Suprapubic skin (tissue), 4 donors: Measurements from ENCODE around the gene MRPL19. TPM values are rescaled to one million over a fixed set of nuclear protein-coding genes. Genes with fewer than 3 reads are reported as not detected.

Experiments used
- DNase-seq, 2 donors: peaks; one replicate each; pipeline ENCODE4 v3.0.0-alpha.2; 2019; ENCODE audit warnings: low spot score in 2 of 2
- H3K27ac ChIP-seq: fragments of 200-600 bp; sonication (generic); one replicate; pipeline ENCODE4 v1.5.1; 2019
- H3K27me3 ChIP-seq: fragments of 200-600 bp; sonication (generic); one replicate; pipeline ENCODE4 v1.5.1; 2019
- H3K36me3 ChIP-seq: fragments of 200-600 bp; sonication (generic); one replicate; pipeline ENCODE4 v1.5.1; 2019
- H3K4me1 ChIP-seq: fragments of 200-600 bp; sonication (generic); one replicate; pipeline ENCODE4 v1.5.1; 2019
- H3K4me3 ChIP-seq: fragments of 200-600 bp; sonication (generic); one replicate; pipeline ENCODE4 v1.5.1; 2019; ENCODE audit warnings: mild to moderate bottlenecking
- H3K9me3 ChIP-seq: fragments of 200-600 bp; sonication (generic); one replicate; pipeline ENCODE4 v1.5.1; 2019
- CTCF ChIP-seq, 2 donors: fragments of 200-600 bp in 1 of 2; fragments of 450-650 bp in 1 of 2; sonication (generic) in 1 of 2; IDR thresholded peaks; one replicate each; pipeline ENCODE4 v1.5.1; 2016 to 2019; ENCODE audit warnings: antibody characterized with exemption in 2 of 2, mild to moderate bottlenecking in 1 of 2, moderate library complexity in 1 of 2
- EP300 ChIP-seq: sonication (generic); formaldehyde crosslinking; IDR thresholded peaks from one replicate; pipeline ENCODE4 v1.6.1; 2017; ENCODE audit warnings: antibody characterized with exemption
- POLR2A ChIP-seq, 2 donors: fragments of 450-650 bp; IDR thresholded peaks; one replicate each; pipeline ENCODE4 v1.6.1; 2017; ENCODE audit warnings: antibody characterized with exemption in 2 of 2, mild to moderate bottlenecking in 2 of 2, moderate library complexity in 2 of 2
- POLR2AphosphoS5 ChIP-seq, 3 donors: sonication (generic); formaldehyde crosslinking; IDR thresholded peaks; one replicate each; pipeline ENCODE4 v1.6.1; 2017; ENCODE audit warnings: antibody characterized with exemption in 3 of 3
- WGBS: methylation state at CpG from one replicate; pipeline ENCODE4 v1.1.5; 2018; 5-methylcytosine and 5-hydroxymethylcytosine counted together
- total RNA-seq, 4 donors: library from RNA; depleted of rRNA; stranded (reverse); fragments of >200 nt; gene quantifications; one replicate each; pipeline ENCODE4 v1.1.0, GENCODE V29; 2016

Gene MRPL19
- total RNA-seq, 4 donors from 2014 or later: 24.6 to 44.5 (median 27.5) TPM

- H3K4me3 ChIP-seq: no peak overlapping the region
- H3K27ac ChIP-seq: no peak overlapping the region
- H3K9me3 ChIP-seq: no peaks in the 10 kb centered on the region
- TF ChIP-seq EP300: no peak
- no peak for TF ChIP-seq POLR2A (IDR thresholded peaks at IDR 0.05)
- no peak for TF ChIP-seq POLR2AphosphoS5 (IDR thresholded peaks at IDR 0.05)
- no peak for TF ChIP-seq CTCF (IDR thresholded peaks at IDR 0.05)
- no peaks in the 10 kb centered on the region for H3K36me3 ChIP-seq
- no peak for DNase-seq
- 32% methylated on average over 6 of the region's 6 CpGs for WGBS
- H3K4me1 ChIP-seq: peaks cover 2% of the 10 kb centered on the region
- peaks cover 7% of the 10 kb centered on the region for H3K27me3 ChIP-seq
Measured at GRCh38 chr2:75602724-75603342, 43.8 kb upstream of the MRPL19 start.

GRCh38 chr2:75603477-75603876, 43.1 kb upstream of the MRPL19 start:
- 89% methylated on average over 1 of the region's 1 CpG for WGBS
- peaks cover 10% of the 10 kb centered on the region for H3K27me3 ChIP-seq
- no peaks in the 10 kb centered on the region for H3K36me3 ChIP-seq
- no peaks in the 10 kb centered on the region for H3K9me3 ChIP-seq
- no peak for DNase-seq
- no peak overlapping the region for H3K4me3 ChIP-seq
- H3K27ac ChIP-seq: no peak overlapping the region
- peaks cover 4% of the 10 kb centered on the region for H3K4me1 ChIP-seq
- no peak for TF ChIP-seq CTCF (IDR thresholded peaks at IDR 0.05)
- no peak for TF ChIP-seq EP300
- TF ChIP-seq POLR2AphosphoS5 (IDR thresholded peaks at IDR 0.05): no peak
- no peak for TF ChIP-seq POLR2A (IDR thresholded peaks at IDR 0.05)

- no peak for DNase-seq
- TF ChIP-seq EP300: no peak
- TF ChIP-seq POLR2A (IDR thresholded peaks at IDR 0.05): no peak
- no peak for TF ChIP-seq CTCF (IDR thresholded peaks at IDR 0.05)
- TF ChIP-seq POLR2AphosphoS5 (IDR thresholded peaks at IDR 0.05): no peak
- Histone ChIP-seq H3K4me1 (peaks cover 10% of the 10 kb centered on the region), H3K4me3 (no peak overlapping the region), H3K36me3 (no peaks in the 10 kb centered on the region), H3K27me3 (peaks cover 10% of the 10 kb centered on the region), H3K9me3 (no peaks in the 10 kb centered on the region), H3K27ac (no peak overlapping the region)
- 94% methylated on average over 4 of the region's 4 CpGs for WGBS
Measured at GRCh38 chr2:75604484-75604883, 42.1 kb upstream of the MRPL19 start.

GRCh38 chr2:75605770-75606529, 40.6 kb upstream of the MRPL19 start:
- DNase-seq: no peak
- Histone ChIP-seq H3K27ac (no peak overlapping the region), H3K36me3 (no peaks in the 10 kb centered on the region), H3K9me3 (no peaks in the 10 kb centered on the region), H3K4me3 (no peak overlapping the region), H3K27me3 (peaks cover 14% of the 10 kb centered on the region), H3K4me1 (peaks cover 10% of the 10 kb centered on the region)
- 54% methylated on average over 6 of the region's 6 CpGs for WGBS
- no peak for TF ChIP-seq CTCF (IDR thresholded peaks at IDR 0.05)
- no peak for TF ChIP-seq POLR2A (IDR thresholded peaks at IDR 0.05)
- no peak for TF ChIP-seq POLR2AphosphoS5 (IDR thresholded peaks at IDR 0.05)
- no peak for TF ChIP-seq EP300

- 68% methylated on average over 8 of the region's 8 CpGs for WGBS
- Histone ChIP-seq H3K27ac (no peak overlapping the region), H3K4me3 (no peak overlapping the region), H3K9me3 (no peaks in the 10 kb centered on the region), H3K36me3 (no peaks in the 10 kb centered on the region), H3K4me1 (peaks cover 10% of the 10 kb centered on the region), H3K27me3 (peaks cover 17% of the 10 kb centered on the region)
- DNase-seq: no peak
- TF ChIP-seq POLR2A (IDR thresholded peaks at IDR 0.05) (no peak), EP300 (no peak), POLR2AphosphoS5 (IDR thresholded peaks at IDR 0.05) (no peak), CTCF (IDR thresholded peaks at IDR 0.05) (no peak)
Measured at GRCh38 chr2:75606761-75607399, 39.7 kb upstream of the MRPL19 start.
